Adrenal gland (tissue), 5 donors: ENCODE data around the gene CRYGS.

Experiments
- POLR2A ChIP-seq, 2 donors: fragments of 450-650 bp; IDR thresholded peaks; one replicate each; pipeline ENCODE4 v1.6.1; 2017; ENCODE audit warnings: antibody characterized with exemption in 2 of 2, mild to moderate bottlenecking in 2 of 2, moderate library complexity in 1 of 2
- TF ChIP-seq, protein P1 (sequence below), 6 experiments: fragments of 450-650 bp in 4 of 6; fragments of 200-600 bp in 2 of 6; sonication (generic) in 1 of 6; IDR thresholded peaks; 1 replicate in 5 of 6; 2 replicates in 1 of 6; pipeline versions ENCODE4 v1.5.1 to v1.8.0; 2016 to 2021; ENCODE audit warnings: antibody characterized with exemption in 6 of 6, mild to moderate bottlenecking in 2 of 6, moderate library complexity in 1 of 6
- donor health status: DM: no; HTN: no; CAD: no.

- TF ChIP-seq, protein P1, sequence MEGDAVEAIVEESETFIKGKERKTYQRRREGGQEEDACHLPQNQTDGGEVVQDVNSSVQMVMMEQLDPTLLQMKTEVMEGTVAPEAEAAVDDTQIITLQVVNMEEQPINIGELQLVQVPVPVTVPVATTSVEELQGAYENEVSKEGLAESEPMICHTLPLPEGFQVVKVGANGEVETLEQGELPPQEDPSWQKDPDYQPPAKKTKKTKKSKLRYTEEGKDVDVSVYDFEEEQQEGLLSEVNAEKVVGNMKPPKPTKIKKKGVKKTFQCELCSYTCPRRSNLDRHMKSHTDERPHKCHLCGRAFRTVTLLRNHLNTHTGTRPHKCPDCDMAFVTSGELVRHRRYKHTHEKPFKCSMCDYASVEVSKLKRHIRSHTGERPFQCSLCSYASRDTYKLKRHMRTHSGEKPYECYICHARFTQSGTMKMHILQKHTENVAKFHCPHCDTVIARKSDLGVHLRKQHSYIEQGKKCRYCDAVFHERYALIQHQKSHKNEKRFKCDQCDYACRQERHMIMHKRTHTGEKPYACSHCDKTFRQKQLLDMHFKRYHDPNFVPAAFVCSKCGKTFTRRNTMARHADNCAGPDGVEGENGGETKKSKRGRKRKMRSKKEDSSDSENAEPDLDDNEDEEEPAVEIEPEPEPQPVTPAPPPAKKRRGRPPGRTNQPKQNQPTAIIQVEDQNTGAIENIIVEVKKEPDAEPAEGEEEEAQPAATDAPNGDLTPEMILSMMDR (IDR thresholded peaks at IDR 0.05) = no peak
- TF ChIP-seq POLR2A (IDR thresholded peaks at IDR 0.05) = no peak
These were observed 32.5 kb downstream of the CRYGS start for GRCh38 chr3:186511702-186512101.
